Left lobe of liver (tissue), 2 donors: ENCODE results near the gene MOB2. TPM values are rescaled to one million over a fixed set of nuclear protein-coding genes. Genes with fewer than 3 reads are reported as not detected.
"Not testable (repeated sequence)": the region's sequence is repeated elsewhere in the genome, so short reads cannot be mapped to it uniquely, and the experiment has no call there.

Experiments
- ATAC-seq: fragments of 200-7000 bp; cut with Tn5 transposase; one replicate; pipeline ENCODE4 v1.9.1; 2020; ENCODE audit warnings: mild to moderate bottlenecking, moderate library complexity
- DNase-seq: peaks from one replicate; pipeline ENCODE4 v3.0.0-alpha.2; 2020; ENCODE audit warnings: low spot score
- total RNA-seq: library from RNA; stranded (reverse); gene quantifications from one replicate; pipeline ENCODE4 v1.2.1, GENCODE V29; 2021
- donor health status: DM: no; HTN: no; CAD: no; lungs with moderate emphysema.
- donor health status: DM: no; HTN: yes; CAD: no.

MOB2 gene
- total RNA-seq, 1 donor from 2014 or later: 12.6 TPM

DNA sequence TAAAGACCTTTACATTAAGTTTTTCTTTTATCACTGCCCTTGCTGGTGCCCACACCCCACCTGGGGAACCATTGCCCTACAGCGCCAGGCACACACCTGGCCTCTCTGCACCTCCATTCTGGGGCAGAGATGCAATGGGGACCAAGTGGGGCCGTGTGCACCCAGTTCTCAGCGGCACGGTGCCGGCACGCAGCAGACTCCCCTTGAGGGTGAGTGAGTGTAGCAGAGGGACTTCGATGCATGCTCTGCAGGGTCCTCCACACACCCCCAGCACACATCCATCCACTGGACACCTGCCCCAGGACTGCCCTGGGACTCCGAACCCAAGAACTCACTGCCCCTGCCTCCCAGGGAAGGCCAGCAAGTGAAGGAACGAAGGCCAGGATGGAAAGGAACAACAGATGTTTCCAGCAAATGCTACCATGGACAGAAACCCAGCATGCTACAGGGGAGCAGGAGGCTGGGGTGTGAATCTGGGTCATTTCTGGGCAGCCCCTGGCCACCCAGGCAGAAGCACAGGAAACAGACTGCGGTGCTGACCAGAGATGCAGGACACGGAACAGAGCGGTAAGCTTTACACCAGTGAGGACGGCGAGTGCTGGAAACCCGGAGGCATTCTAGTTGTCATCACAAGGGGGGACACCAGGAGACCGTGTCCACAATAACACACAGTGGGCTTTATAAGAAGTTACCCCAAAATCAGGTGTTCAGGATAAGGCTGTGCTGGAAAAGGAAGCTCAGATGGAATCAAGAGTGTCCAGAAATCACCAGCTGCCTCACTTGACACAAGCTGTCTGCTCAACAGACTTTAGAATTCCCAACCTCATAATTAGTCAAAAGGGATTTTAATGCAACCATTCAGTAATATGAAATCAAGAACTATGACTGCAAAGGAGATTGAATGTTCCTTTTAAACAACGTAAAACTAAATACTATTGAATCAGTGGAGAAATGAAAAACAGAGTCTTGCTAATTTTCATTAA lies 32.7 kb upstream of the MOB2 start:
- ATAC-seq (no peak), DNase-seq (no peak)

DNA sequence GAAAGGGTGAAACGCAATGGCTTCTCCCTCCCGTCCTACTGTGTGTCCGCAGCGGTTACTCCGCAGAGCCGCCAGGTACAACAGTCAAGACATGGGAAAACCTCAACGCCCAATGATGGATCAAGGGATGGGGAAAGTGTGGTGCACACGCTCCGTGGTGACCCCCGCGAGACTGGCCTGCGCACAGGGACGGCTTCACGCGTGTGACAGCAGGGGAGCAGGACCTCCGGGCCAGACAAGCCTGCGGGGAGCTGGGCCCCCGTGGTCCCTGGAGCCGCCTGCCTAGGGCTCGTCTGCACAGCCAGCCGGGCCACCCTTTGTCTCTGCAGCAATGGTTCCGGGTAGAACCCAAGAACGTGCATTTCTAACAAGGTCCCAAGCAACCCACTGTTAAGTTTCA lies 31.7 kb upstream of the MOB2 start:
- DNase-seq (no peak), ATAC-seq (no peak)

DNA sequence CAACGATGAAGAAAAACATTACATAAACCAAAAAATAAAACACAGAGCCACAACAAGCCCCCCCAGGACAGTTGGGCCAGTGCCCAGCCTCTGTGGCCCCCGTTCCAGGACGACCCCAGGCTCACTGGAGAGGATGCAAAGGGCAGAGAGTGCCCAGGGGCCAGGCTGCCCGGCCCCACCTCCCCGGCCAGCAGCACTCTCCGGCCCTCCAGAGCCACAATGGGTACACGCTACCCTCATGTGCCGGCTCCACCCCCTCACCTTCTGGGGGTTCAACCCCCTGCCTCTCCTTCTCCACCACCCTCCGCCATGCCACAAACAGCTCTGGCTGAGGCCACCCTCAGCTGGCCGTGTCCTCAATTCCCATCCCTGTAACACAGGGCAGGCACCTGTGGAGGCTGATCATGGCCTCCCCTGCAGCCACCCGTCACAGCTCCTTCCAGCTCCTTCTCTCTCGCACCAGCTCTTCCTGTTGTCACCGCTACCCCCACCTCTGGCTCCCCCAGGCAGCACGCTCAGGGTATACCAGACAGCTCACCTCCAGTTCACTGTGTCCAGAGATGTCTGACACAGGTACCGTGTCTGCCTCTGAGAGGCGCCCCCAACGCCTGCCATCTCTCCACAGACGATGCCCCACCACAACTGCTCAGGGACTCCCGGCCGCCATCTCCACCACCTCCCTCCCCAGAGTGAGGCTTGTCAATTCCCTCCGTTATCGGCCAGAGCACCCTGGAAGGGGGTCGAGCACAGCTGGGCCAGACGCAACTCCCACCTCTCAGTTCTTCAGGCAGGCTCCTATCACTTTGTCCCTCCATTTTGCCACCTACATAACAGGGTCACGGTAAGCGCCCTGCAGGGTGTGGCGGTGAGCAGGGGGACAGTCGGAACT lies 30.8 kb upstream of the MOB2 start:
- ATAC-seq: no peak
- no peak for DNase-seq

DNA sequence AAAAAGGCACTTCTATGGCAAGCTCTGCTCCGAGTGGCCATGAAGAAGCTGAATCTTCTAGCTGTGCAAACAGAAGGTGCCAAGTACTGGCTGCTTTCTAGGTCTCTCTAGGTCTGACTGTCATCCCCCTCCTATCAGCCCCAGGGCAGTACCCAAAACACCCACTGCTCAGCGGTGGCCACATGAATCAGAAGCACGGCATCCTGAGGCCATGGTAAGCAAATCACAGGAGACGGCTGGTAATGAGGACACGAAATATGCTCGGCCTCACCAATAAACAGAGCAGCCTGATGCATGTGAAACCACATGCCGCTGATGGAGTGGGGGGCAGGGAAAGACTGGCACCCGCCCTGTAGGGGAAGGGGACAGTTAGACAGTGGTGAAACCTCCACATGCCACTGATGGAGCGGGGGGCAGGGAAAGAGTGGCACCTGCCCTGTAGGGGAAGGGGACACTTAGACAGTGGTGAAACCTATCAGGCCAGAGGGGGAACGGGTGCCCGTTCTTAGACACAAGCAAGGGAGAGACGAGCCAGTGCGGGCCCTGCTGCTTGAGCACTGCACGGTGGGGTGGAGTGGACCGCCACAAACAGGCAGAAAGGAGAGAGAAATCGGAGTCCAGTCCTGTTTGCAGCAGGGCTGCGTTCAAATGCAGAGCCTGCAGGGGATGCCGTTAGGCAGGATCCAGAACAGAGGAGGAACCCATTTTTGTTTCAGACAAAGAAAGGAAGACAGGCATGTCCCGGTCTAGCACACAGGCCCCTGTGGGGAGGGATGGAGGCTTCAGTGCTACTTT lies 29.9 kb upstream of the MOB2 start:
- ATAC-seq: no peak
- no peak for DNase-seq

DNA sequence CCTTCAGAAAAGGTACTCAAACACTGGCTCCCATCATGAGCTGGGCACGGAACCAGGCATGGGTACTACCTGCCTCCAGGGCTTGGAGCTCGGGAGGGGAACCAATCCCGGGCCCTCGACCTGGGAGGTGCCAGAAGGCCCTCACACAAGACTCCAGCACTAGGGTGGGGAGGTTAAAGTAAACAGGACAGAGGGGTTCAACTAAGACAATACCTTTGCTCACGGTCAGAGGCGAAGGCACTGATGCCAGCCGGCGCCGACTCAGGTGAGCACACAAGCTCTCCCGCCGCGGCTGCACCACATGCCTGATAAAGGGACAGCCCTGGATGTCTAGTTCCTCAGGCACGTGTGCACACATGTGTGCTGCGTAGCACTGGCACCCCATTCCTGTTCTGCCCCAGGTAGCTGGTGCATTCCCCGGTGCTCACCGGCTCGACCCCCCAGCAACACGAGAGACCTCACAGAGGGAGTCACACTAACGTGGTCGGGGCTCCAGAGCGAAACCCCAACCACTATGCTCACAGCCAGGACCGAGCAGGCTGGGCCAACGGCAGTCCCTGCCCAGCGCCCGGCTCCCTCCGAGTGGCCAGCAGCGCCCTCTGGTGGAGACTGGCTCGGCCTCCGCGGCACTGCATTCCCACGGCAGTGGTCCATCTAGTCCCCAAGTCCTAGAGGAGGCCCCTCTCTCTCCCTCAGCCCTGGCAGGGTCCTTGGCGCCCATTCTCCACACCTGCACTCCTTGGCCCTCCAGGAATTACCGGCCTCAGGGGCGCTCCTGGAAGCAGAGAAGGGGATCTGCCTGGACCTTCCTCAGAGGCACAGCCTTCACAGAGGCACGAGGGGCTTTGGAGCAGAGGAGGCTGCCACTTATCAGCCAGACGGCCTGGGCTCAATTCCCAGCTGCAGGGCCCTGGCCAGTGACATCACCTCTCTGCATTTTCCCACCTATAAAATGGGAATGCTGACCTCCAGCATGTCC lies 28.8 kb upstream of the MOB2 start:
- peak; percentile 71 for DNase-seq
- peak; percentile 94 for ATAC-seq

DNA sequence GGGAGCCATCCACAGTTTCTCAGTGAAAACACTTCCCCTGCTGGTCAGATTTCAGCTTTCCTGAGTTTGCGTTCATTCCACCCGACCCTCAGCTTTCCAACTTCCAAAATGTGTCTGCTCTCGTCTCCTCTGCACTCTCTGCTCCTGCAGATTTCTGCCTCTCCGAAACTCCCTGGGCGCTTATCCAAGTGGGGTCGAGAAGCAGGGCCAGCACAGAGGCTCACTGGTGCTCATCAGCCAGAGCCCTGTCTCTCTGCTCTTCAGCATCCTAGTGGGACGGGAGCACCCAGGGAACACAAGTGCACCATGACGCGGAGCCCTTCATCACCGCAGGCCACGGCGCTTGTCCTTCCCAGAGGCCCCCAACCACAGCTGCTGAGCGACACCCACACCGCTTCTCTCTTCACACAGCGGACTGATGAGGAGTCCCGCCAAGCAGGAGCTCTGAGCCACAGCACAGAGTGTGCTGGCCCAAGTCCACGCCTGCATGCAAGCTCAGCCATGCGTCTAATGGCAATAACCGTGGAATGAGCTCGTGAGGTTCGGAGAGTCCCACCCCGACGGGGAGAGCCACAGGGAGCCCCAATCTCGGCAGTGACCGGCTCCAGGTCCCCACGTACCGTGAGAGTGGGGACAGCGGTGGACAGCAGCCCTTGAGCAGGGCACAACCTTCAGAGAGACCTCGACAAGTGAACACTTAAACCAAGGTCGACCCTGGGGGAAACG lies 27.9 kb upstream of the MOB2 start:
- ATAC-seq: no peak
- no peak for DNase-seq

DNA sequence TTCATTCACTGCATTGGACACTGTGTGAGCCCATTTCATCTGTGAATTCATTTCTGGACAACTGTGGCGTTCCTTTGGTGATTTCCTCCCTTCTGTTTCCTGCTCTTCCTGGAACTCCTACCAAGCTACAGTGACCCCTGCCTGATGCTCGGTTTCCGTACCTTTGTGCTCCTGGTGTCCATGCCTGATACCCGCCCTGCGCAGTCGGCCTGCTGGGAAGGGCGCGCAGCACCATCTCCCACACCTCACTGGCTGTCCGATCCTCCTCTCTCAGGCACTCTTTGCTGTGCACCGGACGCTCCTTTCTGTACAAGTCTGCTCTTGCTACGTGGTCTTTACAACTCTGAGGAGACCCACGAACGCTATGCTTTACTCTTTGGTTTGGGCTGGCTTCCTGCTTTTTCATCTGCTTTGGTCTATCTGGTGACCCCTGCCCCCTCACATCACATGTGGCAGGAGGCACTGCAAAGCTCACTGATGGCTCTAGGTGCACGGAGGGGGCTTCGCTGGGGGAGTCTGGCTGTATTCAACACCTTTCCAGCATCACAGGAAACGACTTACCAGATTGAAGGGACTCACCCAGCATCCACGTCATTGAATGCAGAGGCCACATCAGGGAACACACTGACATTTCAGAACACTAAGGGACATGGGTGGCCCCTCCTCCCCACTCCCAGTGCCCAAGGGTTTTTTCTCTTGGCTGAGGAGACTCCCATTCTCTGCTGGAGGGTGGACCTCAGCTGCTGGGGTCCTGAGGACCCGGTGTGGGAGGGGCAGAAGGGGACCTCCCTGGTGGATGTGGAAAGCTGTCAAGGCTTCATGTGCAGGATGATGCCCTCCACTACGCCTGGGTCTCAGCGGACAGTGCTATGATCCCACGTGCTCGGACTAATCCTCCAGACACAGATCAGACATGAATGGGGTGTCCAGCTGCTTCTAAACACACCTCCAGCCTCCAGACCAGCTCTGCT lies 27.0 kb upstream of the MOB2 start:
- ATAC-seq (no peak), DNase-seq (no peak)

DNA sequence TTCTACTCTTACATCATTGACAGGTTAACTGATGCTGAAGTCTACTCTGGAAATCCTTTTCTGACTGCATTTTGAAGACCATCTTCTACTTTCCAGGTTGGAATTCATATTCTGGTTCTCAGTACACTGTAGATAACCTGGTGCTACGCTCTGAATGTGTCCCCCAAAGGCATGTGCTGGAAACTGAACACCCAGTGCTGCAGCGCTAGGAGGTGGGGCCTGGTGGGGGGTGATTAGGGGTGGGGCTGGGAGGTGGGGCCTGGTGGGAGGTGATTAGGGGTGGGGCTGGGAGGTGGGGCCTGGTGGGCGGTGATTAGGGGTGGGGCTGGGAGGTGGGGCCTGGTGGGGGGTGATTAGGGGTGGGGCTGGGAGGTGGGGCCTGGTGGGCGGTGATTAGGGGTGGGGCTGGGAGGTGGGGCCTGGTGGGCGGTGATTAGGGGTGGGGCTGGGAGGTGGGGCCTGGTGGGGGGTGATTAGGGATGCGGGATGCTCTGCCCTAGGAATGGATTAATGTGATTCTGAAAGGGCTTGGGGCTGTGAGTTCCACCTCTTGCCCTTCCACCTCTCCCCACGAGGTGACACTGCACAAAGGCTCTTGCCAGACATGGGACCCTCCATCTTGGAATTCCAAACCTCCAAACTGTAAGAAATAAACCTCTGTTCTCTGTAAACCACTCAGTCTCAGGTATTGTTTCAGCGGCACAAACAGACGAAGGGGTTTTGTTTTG lies 26.1 kb upstream of the MOB2 start:
- not testable (repeated sequence) for DNase-seq, ATAC-seq

DNA sequence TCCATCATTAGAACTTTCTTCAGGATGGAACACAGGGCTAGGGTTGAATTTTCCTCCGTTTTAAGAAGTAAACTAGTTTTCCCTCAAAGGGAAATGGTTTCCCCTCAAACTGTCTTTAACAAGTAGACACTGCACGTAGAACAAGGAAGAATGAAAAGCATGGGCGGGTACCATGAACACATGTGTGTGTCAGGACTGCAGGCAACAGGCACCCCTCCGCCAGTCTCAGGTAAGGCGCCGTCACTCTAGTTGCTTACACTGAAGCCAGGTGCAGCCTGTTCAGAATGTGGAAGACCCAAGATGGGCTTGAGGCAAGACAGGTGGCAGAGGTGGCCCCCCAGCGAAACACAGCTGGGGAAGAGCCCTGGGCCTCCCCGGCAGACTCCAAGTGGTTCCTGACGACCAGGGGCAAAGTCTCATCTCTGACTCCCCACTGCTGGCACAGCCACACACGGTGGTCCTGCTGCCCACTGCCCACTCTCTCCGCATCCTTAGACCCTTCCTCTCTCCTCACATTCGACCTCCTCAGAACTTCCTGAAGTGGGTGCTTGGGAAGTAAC lies 25.4 kb upstream of the MOB2 start:
- no peak for ATAC-seq
- no peak for DNase-seq

DNA sequence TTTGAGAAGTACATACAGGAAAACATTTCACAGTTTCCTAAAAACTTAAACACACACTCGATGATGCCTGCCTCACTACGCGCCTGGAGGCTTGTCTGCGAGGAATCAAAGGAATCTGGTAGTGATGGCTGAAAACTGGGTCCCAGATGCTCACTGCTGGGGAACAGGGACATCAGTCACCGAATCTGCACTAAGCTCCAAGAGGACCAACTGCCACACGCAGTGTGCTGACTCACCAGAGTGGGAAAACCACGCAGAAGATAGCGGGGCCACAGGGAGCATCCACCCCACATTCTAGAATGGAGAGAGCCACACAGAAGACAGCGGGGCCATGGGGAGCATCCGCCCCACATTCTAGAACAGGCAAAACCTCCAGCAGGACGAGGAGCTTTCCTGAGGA lies 24.3 kb upstream of the MOB2 start:
- no peak for DNase-seq
- ATAC-seq: no peak

DNA sequence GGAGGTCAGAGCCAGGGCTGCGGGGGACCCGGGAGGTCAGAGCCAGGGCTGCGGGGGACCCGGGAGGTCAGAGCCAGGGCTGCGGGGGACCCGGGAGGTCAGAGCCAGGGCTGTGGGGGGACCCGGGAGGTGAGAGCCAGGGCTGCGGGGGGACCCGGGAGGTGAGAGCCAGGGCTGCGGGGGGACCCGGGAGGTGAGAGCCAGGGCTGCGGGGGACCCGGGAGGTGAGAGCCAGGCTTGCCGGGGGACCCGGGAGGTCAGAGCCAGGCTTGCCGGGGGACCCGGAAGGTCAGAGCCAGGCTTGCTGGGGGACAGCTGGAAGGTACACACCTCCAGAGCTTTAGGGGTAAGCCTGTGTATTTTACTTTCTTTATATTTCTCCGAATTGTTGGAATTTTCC lies 23.8 kb upstream of the MOB2 start:
- not testable (repeated sequence) for DNase-seq, ATAC-seq

DNA sequence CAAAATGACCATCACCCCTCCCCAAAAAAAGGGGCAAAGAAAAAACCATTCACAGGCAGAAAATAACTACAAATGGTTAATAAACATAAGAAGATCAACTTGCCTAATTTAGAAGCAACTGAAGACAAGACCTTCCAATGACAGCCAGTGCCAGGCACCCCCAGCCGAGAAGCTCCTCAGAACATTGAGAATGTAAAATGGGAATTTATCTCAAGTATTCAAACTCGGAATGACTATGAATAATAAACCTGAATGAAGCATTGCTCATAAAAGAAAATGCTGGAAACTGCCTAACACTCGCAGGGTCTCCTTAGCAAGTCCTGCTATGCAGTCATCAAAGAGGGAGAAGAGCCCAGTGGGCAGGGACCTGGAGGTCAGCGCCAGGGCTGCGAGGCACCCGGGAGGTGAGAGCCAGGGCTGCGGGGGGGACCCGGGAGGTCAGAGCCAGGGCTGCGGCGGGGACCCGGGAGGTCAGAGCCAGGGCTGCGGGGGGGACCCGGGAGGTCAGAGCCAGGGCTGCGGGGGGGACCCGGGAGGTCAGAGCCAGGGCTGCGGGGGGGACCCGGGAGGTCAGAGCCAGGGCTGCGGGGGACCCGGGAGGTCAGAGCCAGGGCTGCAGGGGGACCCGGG lies 23.2 kb upstream of the MOB2 start:
- ATAC-seq (no peak), DNase-seq (no peak)

DNA sequence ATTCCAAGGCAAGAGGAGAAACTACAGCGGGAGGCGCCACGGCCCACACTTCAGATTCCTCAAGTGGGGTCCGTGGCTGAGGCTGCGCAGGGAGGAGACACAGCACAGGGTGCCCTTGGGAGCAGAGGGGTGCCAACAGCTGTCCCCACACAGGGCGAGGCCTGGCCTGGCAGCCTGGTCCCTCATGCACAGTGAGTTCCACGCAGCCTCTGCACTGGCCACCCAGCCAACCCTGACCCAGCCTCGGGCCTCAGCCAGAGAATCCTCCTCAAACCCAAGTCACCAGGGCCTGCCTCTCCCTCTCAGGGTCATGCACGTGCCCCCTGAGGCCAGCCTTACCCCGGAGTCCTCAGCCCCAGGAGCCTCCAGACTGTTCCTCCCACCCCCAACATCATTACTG lies 22.4 kb upstream of the MOB2 start:
- DNase-seq (no peak), ATAC-seq (no peak)

DNA sequence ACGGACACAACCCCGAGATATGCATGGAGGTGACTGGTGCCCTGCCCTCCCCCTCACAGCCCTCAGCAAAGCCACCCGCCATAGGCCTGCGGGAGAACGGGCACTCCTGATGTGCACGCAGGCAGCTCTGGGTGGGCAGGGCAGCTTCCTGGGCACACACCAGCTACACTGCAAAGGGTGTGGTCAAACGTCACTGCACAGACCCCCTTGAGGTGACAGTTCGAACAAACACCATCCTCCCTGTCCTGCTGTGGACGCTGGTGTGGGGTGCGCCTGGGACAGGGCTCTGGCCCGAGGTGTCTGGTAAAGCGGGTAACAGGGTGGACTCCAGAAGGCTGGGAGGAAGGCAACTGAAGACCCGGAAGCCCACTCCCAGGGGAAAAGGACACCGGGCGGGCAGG lies 21.9 kb upstream of the MOB2 start:
- ATAC-seq (no peak), DNase-seq (no peak)

DNA sequence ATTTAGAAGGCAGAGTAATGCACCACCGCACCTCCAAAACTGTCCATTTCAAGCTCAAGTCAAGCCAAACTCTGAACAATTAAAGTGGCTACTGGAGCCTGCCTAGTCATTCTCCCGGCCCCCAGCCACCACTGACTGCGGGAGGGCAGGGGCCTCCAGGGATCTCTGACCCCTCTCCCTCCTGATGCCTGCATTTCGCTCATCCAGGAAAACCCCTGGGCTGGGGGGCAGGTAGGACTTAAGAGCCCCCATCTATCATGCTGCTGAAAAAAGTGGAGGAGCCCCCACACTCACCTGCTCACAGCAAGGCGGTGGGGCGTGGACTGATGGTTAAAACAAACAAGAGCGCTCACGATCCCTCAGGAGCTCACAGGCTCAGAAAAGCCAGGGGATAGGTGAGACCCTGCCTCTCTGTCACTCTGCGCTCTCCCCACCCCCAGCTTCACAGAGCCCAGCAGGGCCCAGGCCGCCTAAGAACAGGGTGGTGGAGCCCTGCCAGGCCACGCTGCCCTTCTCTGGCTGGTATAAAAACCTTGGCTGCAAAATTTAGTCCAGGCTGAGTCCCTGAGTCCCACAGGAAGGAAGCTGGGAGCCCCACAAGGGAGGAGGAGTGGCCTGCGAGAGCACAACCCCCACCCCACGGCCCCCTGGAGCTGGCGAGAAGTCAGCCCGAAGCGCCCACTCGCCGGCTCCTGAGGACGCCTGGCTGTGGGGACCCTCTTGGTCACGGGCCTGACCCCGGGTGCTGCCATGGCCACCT lies 21.0 kb upstream of the MOB2 start:
- ATAC-seq (no peak), DNase-seq (no peak)

DNA sequence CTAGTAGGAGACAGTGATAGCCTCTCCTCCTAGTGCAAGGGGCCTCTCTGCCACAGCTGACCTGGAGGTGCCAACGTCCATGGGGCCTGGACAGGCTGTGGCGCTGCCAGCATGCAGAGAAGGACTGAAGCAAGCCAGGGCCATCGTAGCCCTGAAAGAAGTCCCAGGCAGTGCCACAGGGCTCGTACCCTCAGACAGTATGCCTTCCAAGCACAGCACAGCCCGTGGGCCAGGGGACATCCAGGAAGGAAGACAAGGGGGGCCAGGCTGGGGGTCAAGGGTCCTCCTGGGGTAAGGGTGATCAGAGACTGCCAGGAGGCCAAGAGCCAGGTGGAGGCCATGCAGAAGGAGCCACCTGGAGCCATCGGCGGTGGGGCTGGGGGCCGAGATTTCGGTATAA lies 20.4 kb upstream of the MOB2 start:
- no peak for DNase-seq
- ATAC-seq: no peak
